ENCODE measurements around the gene GJA9.

The GJA9 gene

GRCh38 chr1:38829368-38829767 is 52.0 kb downstream of the GJA9 start:
- DNase-seq: no peak

GRCh38 chr1:38827318-38827717 is 54.1 kb downstream of the GJA9 start:
- DNase-seq: no peak

GRCh38 chr1:38826886-38827285 is 54.5 kb downstream of the GJA9 start:
- no peak for DNase-seq

GRCh38 chr1:38826262-38826661 is 55.1 kb downstream of the GJA9 start:
- peak; percentile 45 for DNase-seq
